Muscle layer of duodenum (tissue), 2 donors: ENCODE measurements around the gene KIAA0513.

Experiments
- H3K27ac ChIP-seq: one replicate; pipeline ENCODE4 v1.7.0; 2013; ENCODE audit warnings: mild to moderate bottlenecking, low read length
- H3K27me3 ChIP-seq: one replicate; pipeline ENCODE4 v1.7.0; 2013; ENCODE audit warnings: low read depth, mild to moderate bottlenecking, control low read depth, low read length
- H3K36me3 ChIP-seq, 2 donors: one replicate each; pipeline ENCODE4 v1.7.0; 2013; ENCODE audit warnings: low read length in 2 of 2, control low read depth in 1 of 2, mild to moderate bottlenecking in 1 of 2; ENCODE audit not compliant: insufficient read depth in 2 of 2, control insufficient read depth in 1 of 2
- H3K4me1 ChIP-seq, 2 donors: one replicate each; pipeline ENCODE4 v1.7.0; 2013; ENCODE audit warnings: low read length in 2 of 2, mild to moderate bottlenecking in 2 of 2, control low read depth in 1 of 2, moderate library complexity in 1 of 2; ENCODE audit not compliant: insufficient read depth in 2 of 2, control insufficient read depth in 1 of 2
- H3K4me3 ChIP-seq, 2 donors: one replicate each; pipeline ENCODE4 v1.7.0; 2013; ENCODE audit warnings: low read length in 2 of 2, low read depth in 1 of 2, mild to moderate bottlenecking in 1 of 2
- H3K9me3 ChIP-seq, 2 donors: one replicate each; pipeline ENCODE4 v1.7.0; 2013; ENCODE audit warnings: low read length in 2 of 2, control low read depth in 1 of 2, mild to moderate bottlenecking in 1 of 2; ENCODE audit not compliant: control insufficient read depth in 1 of 2
- donor health status: healthy.

Gene KIAA0513

DNA sequence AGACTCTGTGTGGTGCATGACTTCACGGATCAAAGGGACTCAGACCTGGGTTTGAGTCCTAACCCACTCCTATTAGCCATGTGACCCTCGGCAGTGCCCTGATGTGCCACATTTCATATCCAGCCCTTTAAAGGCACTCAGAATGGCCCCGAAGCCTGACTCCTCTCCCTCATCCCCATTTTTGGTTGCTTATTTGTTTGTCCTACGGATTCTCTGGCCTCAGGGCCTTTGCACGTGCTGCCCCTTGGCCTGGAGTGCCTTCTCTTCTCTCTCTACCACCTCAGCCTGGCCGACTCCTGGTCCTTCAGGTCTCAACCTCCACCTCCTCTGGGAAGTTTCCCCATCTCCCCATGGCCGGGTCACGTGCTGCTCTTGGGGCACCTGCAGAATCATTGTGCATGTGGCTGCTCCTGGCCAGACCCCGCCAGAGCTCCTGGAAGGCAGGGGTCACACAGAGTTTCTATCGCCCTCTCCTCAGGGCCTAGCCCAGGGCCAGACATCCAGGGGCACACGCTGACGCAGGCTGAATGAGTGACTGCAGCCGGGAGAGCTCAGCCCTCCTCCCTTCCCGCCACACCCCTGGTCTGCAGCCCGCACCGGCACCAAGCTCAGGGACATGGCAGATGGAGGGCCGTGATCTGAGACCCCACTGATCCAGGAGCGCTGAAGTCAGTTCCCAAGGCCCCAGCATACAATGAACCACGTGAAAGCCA lies 106.6 kb downstream of the KIAA0513 start:
- Histone ChIP-seq H3K27me3 (no peaks in the 10 kb centered on the region), H3K4me1 (peaks cover 19 to 39% of the 10 kb centered on the region in 2 donors), H3K36me3 (no peaks in the 10 kb centered on the region), H3K9me3 (no peaks in the 10 kb centered on the region), H3K4me3 (no peak overlapping the region), H3K27ac (no peak overlapping the region)

DNA sequence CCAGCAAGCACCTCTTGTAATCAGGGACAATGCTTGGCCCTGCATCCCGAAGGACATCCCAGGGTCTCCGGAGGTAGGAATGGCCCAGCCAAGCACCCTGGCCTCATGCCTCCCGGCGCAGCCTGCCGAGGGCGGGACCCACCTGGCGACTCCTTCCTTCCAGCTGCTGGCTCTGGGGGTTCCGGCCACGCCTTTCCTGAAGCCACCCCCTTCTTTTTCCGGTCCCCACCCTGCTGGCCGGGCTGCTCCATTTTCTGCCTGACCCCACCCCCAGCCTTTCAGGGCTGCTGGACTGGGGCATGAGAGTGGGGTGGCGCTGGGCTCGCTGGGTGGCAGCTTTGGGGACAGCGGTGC lies 107.2 kb downstream of the KIAA0513 start:
- peaks cover 19 to 37% of the 10 kb centered on the region in 2 donors for H3K4me1 ChIP-seq
- H3K36me3 ChIP-seq = no peaks in the 10 kb centered on the region
- H3K4me3 ChIP-seq = no peak overlapping the region
- no peaks in the 10 kb centered on the region for H3K27me3 ChIP-seq
- H3K9me3 ChIP-seq = no peaks in the 10 kb centered on the region
- H3K27ac ChIP-seq = no peak overlapping the region

DNA sequence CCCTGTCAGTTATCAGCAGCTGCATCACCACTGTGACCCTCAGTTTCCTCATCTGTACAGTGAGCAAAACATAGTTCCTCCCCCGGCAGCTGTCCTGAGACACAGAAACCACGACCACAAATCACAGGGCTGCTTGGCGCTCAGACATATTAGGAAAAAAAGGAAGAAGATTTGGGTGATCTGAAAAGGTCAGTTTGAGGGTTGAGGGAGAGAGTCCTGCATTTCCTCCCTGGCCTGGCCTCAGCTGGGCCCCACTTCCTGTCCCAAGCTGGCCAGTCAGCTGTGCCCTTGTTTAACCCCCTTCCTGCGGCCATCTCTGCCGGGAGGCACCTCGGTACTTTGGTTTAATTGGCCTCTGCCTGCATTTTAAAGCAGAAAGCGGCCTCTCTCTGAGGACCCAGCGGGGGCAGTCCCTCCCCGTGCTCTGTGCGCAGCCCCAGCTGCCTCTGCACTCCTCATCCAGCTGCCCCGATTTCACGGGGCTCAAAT lies 108.7 kb downstream of the KIAA0513 start:
- no peaks in the 10 kb centered on the region for H3K9me3 ChIP-seq
- peaks cover 8 to 24% of the 10 kb centered on the region in 2 donors for H3K4me1 ChIP-seq
- no peaks in the 10 kb centered on the region for H3K36me3 ChIP-seq
- no peaks in the 10 kb centered on the region for H3K27me3 ChIP-seq
- H3K27ac ChIP-seq = no peak overlapping the region
- peak overlapping the region in 1 of 2 donors; percentile 40 for H3K4me3 ChIP-seq

DNA sequence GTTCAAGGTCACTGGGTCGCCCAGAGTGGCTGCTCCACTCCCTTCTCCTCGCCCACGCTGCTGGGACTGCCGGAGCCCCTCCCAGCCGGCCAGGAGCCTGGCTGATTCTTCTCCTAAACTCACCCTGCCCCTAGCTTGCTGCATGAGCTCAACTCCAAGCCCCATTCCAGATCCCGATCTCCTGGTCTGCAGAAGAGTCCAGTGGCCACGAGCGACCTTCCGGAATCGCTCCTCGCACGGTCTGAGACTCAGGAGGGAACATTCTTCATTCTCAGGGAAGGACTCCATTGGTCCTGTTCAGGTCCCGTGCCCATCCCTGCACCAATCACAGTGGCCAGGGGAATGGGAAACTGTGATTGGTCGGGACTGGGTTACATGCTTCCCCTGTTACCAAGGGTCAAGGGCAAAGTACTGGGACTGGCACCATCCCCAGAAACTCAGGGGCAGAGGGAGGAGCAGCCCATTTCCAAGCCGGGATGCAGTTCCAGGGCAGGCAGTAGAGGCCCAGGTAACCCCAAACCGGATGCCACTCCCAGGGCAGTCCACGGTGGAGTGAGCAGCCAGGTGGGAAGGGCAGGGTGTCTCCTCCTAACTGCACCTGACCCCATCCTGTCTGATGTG lies 109.2 kb downstream of the KIAA0513 start:
- Histone ChIP-seq H3K9me3 (no peaks in the 10 kb centered on the region), H3K36me3 (no peaks in the 10 kb centered on the region), H3K4me3 (peak overlapping the region; percentile 26 to 40), H3K4me1 (peaks cover 8 to 24% of the 10 kb centered on the region in 2 donors), H3K27ac (peak overlapping the region; percentile 23), H3K27me3 (no peaks in the 10 kb centered on the region)

DNA sequence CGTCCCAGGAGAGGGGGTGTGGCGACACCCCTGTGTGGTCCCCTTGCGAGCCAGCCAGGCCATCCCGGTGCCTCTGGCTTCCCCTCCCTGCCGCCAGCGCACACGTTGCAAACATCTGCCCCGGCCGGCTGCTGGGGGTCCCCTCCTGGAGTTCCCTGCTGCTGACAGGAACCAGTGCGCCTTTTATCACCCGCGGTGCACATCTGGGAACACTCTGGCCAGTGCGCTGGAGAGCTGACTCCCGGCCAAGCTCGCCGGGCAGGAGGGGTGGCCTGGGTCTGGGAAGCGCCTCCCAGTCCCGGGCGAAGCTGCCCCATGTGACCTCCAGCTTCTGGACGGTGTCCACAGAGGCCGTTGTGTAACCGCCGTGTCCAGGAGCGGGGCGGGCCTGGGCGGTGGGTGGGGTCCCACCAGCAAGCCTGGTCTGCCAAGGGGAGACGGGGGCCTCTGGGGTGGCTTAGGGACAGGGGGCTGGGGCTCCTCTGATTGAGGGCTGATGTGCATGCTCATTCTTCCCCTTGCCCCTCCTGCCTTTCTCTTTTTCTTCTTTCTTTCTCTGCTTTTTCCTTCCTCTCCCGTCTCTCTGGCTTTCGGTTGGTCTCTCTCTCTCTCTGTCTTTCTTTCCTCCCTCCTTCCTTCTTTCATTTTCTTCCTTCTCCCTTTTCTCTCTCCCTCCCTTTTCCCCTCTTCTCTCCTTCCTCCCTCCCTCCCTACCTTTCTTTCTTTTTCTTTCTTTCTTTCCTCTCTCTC lies 109.9 kb downstream of the KIAA0513 start:
- Histone ChIP-seq H3K36me3 (no peaks in the 10 kb centered on the region), H3K4me1 (peaks cover 8 to 24% of the 10 kb centered on the region in 2 donors)

DNA sequence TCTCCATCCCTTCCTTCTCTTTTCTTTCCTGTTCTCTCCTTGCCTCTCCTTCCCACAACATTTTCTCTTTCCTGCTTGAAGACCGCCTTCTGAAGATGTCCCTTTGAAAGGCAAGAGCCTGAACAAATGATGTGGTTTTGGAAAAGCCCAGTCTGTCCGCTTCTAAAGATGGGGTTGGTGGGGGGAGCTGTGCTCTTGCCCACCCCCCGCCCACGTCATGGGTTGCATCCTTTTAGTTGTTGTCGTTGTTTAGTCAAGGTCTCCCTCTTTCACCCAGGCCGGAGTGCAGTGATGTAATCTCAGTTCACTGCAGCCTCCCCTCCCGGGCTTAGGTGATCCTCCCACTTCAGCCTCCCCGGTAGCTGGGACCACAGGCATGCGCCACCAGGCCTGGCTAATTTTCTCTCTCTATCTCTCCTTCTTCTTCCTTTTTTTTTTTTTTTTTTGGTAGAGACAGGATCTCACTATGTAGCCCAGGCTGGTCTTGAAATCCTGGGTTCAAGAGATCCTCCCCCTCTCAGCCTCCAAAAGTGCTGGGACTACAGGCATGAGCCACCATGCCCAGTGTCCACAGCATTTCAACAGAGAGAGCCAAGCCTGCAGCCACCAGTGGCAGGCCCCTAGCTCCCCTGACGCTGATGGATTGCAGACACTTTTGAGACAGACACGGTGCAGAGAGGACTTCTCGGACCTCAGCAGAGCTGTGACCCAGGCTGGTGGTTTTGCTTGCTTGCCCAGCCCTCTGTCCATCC lies 110.7 kb downstream of the KIAA0513 start:
- H3K27me3 ChIP-seq = no peaks in the 10 kb centered on the region
- H3K4me3 ChIP-seq = peak overlapping the region; percentile 40 to 50
- peaks cover 8 to 24% of the 10 kb centered on the region in 2 donors for H3K4me1 ChIP-seq
- H3K36me3 ChIP-seq = no peaks in the 10 kb centered on the region
- peak overlapping the region; percentile 69 for H3K27ac ChIP-seq
- H3K9me3 ChIP-seq = no peaks in the 10 kb centered on the region

More for the DNA sequence above, 109.9 kb downstream of the KIAA0513 start:
- Histone ChIP-seq H3K27ac (peak overlapping the region; percentile 69), H3K27me3 (no peaks in the 10 kb centered on the region), H3K4me3 (peak overlapping the region; percentile 40 to 50), H3K9me3 (no peaks in the 10 kb centered on the region)

DNA sequence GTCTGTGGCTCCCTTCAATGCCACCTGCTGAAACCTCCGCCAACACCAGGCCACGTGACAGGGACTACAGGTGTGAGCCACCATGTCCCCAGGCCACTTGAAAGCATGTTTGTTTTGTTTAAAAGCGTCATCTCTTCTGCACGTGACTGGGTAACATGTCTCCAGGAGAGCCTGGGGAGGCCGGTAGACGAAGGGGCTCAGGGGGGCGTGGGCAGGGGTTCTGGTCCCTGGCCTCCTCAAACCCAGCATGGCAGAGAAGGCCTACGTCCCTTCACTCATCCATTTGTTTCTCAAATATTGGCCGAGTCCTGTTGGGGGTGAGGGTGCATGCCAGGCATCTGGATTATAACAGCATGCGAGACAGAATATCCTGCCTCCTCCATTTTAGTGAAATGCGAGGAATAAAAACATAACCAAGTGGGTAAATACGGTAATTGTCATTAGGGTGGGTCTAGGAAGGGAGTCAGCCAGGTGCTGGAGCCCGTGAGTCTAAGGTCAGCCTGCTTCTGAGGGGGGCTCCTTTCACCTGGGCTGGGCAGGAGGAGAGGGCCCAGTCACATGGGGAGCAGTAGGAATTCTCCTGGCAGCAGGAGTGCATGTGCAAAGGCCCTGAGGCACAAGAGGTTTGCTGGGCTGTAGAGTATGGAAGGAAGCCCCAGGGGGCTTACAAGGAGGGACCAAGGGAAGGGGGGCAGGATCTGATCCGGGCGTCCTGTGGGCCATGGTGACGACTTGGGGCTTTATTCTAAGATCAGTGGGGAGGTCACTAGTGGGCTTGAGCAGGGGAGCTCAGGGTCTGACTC lies 111.4 kb downstream of the KIAA0513 start:
- H3K9me3 ChIP-seq = no peaks in the 10 kb centered on the region
- no peaks in the 10 kb centered on the region for H3K36me3 ChIP-seq
- H3K4me3 ChIP-seq = no peak overlapping the region
- H3K27me3 ChIP-seq = no peaks in the 10 kb centered on the region
- H3K4me1 ChIP-seq = peaks cover 8 to 24% of the 10 kb centered on the region in 2 donors
- no peak overlapping the region for H3K27ac ChIP-seq

DNA sequence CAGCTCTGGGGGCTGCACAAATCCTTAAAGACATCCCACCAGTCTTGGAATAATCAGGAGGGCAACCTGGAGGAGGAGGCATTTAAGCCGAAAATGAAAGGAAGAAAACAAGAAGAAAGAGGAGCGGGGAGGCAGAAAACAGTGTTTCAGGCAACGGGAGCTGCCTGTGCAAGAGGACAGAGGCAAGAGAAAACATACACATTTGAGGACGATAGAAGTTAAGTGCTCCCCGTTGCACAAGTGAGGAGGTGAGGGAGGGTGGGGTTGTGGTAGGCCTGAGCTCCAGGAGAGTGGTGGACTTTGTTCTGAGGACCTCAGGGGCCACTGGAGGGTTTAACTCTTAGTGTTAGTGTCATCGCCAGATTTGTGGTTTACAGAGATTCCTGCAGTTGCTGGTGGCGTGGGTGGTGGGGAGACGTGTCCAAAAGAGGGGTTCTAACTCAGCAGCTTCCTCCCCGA lies 112.3 kb downstream of the KIAA0513 start:
- Histone ChIP-seq H3K27ac (no peak overlapping the region), H3K36me3 (no peaks in the 10 kb centered on the region), H3K4me3 (no peak overlapping the region), H3K27me3 (no peaks in the 10 kb centered on the region), H3K9me3 (no peaks in the 10 kb centered on the region), H3K4me1 (peaks cover 8 to 24% of the 10 kb centered on the region in 2 donors)

DNA sequence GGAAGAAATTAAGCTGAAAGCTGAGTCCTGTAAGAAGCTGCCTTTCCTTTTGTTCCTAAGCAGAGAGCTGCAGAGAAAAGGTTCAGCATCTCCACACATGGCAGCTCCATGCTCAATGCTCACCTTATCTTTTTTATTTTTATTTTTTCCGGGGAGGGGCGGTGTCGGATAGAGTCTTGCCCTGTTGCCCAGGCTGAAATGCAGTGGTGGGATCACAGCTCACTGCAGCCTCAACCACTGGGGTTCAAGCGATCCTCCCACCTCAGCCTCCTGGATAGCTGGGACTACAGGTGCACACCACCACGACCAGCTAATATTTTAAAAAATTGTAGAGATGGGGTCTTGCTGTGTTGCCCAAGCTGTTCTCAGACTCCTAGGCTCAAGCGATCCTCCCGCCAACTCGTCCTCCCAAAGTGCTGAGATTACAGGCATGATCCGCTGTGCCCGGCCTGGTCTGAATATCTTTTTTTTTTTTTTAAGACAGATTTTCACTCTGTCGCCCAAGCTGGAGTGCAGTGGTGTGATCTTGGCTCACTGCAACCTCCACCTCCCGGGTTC lies 112.9 kb downstream of the KIAA0513 start:
- no peaks in the 10 kb centered on the region for H3K9me3 ChIP-seq
- H3K27me3 ChIP-seq = no peaks in the 10 kb centered on the region
- no peak overlapping the region for H3K4me3 ChIP-seq
- no peaks in the 10 kb centered on the region for H3K36me3 ChIP-seq
- H3K4me1 ChIP-seq = peaks cover 8 to 26% of the 10 kb centered on the region in 2 donors
- H3K27ac ChIP-seq = no peak overlapping the region

DNA sequence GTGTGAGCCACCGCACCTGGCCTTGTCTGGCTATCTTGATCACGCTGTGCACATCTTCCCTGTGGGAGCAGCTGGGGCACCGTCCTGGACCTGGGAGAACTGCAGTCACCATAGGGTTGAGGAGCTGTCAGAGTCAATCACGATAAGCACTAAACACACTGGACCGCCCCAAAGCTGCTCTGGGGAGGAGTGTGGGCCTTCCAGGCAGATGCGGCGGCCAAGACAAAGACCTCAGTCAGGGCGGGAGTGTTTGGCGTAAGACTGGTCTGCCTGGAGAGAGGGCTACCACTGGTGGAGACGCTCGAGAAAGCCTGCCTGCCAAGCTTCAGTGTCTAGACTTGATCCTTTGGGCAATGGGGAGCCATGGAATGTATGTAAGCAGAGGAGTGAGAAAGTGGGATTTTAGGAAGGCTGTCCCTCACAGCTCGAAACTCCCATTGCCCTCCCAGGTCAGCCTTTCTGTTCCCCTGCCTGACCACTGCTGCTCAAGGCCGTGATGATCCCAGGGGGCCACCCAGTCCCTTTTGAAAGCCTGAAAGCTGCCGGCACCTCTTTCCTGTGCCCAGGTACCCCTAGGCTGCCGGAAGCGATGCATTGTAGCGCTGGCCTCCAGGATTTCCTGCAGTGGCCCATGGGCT lies 114.0 kb downstream of the KIAA0513 start:
- Histone ChIP-seq H3K36me3 (no peaks in the 10 kb centered on the region), H3K4me1 (peaks cover 8 to 27% of the 10 kb centered on the region in 2 donors), H3K27ac (no peak overlapping the region), H3K9me3 (no peaks in the 10 kb centered on the region), H3K27me3 (no peaks in the 10 kb centered on the region), H3K4me3 (no peak overlapping the region)
